ENCODE results near the gene TRAF3IP1.

The TRAF3IP1 gene

GRCh38 chr2:238398577-238398976 lies 78.3 kb downstream of the TRAF3IP1 start:
- TF ChIP-seq, protein P1, sequence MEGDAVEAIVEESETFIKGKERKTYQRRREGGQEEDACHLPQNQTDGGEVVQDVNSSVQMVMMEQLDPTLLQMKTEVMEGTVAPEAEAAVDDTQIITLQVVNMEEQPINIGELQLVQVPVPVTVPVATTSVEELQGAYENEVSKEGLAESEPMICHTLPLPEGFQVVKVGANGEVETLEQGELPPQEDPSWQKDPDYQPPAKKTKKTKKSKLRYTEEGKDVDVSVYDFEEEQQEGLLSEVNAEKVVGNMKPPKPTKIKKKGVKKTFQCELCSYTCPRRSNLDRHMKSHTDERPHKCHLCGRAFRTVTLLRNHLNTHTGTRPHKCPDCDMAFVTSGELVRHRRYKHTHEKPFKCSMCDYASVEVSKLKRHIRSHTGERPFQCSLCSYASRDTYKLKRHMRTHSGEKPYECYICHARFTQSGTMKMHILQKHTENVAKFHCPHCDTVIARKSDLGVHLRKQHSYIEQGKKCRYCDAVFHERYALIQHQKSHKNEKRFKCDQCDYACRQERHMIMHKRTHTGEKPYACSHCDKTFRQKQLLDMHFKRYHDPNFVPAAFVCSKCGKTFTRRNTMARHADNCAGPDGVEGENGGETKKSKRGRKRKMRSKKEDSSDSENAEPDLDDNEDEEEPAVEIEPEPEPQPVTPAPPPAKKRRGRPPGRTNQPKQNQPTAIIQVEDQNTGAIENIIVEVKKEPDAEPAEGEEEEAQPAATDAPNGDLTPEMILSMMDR (IDR thresholded peaks at IDR 0.05; ENCODE audit: low read depth, low read length, poor library complexity, severe bottlenecking), result no peak
- no peak for TF ChIP-seq EZH2phosphoT487 (IDR thresholded peaks at IDR 0.05; ENCODE audit: borderline replicate concordance, low read length)
- no peaks in the 10 kb centered on the region for H3K27me3 ChIP-seq (ENCODE audit: control insufficient read depth, low read length)
- H3K9me2 ChIP-seq (replicated peaks; ENCODE audit: control insufficient read depth, low read length), result no peaks in the 10 kb centered on the region
- H3F3A ChIP-seq (ENCODE audit: control insufficient read depth, insufficient read depth), result peaks cover 3% of the 10 kb centered on the region; the same call in 1 of the 2 replicates
- H3K4me3 ChIP-seq (ENCODE audit: low read length), result no peak overlapping the region
- no peaks in the 10 kb centered on the region for H4K20me1 ChIP-seq (ENCODE audit: control insufficient read depth, insufficient read depth, low read depth, low read length)
- no peaks in the 10 kb centered on the region for H3K79me2 ChIP-seq (ENCODE audit: control insufficient read depth, low read length)
- H3K9me3 ChIP-seq (ENCODE audit: control insufficient read depth, insufficient read depth, low read length), result no peaks in the 10 kb centered on the region
- no peaks in the 10 kb centered on the region for H3K4me1 ChIP-seq (ENCODE audit: control insufficient read depth, low read length)
- H3K27ac ChIP-seq (ENCODE audit: low read depth, low read length), result no peak overlapping the region
- no peak overlapping the region for H3K4me2 ChIP-seq (ENCODE audit: low read length)
- H3K36me3 ChIP-seq (ENCODE audit: control insufficient read depth, low read length), result no peaks in the 10 kb centered on the region

- Histone ChIP-seq H3K9me3 (ENCODE audit: control insufficient read depth, insufficient read depth, low read length) (no peaks in the 10 kb centered on the region), H3K4me3 (ENCODE audit: low read length) (no peak overlapping the region), H3K79me2 (ENCODE audit: control insufficient read depth, low read length) (no peaks in the 10 kb centered on the region), H3K4me1 (ENCODE audit: control insufficient read depth, low read length) (no peaks in the 10 kb centered on the region), H4K20me1 (ENCODE audit: control insufficient read depth, insufficient read depth, low read depth, low read length) (no peaks in the 10 kb centered on the region), H3F3A (ENCODE audit: control insufficient read depth, insufficient read depth) (peaks cover 3% of the 10 kb centered on the region; the same call in 1 of the 2 replicates), H3K36me3 (ENCODE audit: control insufficient read depth, low read length) (no peaks in the 10 kb centered on the region), H3K27me3 (ENCODE audit: control insufficient read depth, low read length) (no peaks in the 10 kb centered on the region), H3K9me2 (replicated peaks; ENCODE audit: control insufficient read depth, low read length) (no peaks in the 10 kb centered on the region), H3K4me2 (ENCODE audit: low read length) (no peak overlapping the region), H3K27ac (ENCODE audit: low read depth, low read length) (no peak overlapping the region)
- TF ChIP-seq, protein P1 (IDR thresholded peaks at IDR 0.05; ENCODE audit: low read depth, low read length, poor library complexity, severe bottlenecking), result no peak
- no peak for TF ChIP-seq EZH2phosphoT487 (IDR thresholded peaks at IDR 0.05; ENCODE audit: borderline replicate concordance, low read length)
Observed at GRCh38 chr2:238399094-238399493, 78.8 kb downstream of the TRAF3IP1 start.

DNA sequence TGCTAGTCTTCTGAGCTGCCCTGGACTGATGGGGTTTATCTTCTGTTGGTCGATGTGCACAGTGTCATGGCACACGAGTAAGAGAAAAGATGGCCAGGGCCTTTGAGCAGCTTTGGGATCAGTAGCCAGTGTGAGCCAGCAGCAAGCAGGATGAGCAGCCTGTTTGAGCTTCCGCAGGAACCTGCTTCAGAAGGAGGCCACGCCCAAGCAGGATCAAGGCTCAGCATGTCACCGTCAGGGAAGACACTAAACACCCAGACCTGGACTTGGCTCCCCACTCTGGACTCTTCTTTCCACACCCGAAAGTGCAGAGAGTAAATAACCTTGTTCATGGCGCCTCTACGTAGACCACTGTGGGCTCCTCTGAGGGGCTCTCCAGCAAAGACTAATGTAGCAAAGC lies 81.2 kb downstream of the TRAF3IP1 start:
- no peak overlapping the region for H3K27ac ChIP-seq (ENCODE audit: low read depth, low read length)
- H3F3A ChIP-seq (ENCODE audit: control insufficient read depth, insufficient read depth), result peaks cover 3% of the 10 kb centered on the region; the same call in 1 of the 2 replicates
- H3K79me2 ChIP-seq (ENCODE audit: control insufficient read depth, low read length), result no peaks in the 10 kb centered on the region
- TF ChIP-seq, protein P1 (IDR thresholded peaks at IDR 0.05; ENCODE audit: low read depth, low read length, poor library complexity, severe bottlenecking), result no peak
- TF ChIP-seq EZH2phosphoT487 (IDR thresholded peaks at IDR 0.05; ENCODE audit: borderline replicate concordance, low read length), result no peak
- H3K4me3 ChIP-seq (ENCODE audit: low read length), result no peak overlapping the region
- H3K36me3 ChIP-seq (ENCODE audit: control insufficient read depth, low read length), result no peaks in the 10 kb centered on the region
- H3K9me3 ChIP-seq (ENCODE audit: control insufficient read depth, insufficient read depth, low read length), result no peaks in the 10 kb centered on the region
- H3K4me2 ChIP-seq (ENCODE audit: low read length), result no peak overlapping the region
- no peaks in the 10 kb centered on the region for H3K27me3 ChIP-seq (ENCODE audit: control insufficient read depth, low read length)
- H3K4me1 ChIP-seq (ENCODE audit: control insufficient read depth, low read length), result no peaks in the 10 kb centered on the region
- no peaks in the 10 kb centered on the region for H4K20me1 ChIP-seq (ENCODE audit: control insufficient read depth, insufficient read depth, low read depth, low read length)
- no peaks in the 10 kb centered on the region for H3K9me2 ChIP-seq (replicated peaks; ENCODE audit: control insufficient read depth, low read length)
